K562 (cell line): ENCODE measurements around the gene FBN1. TPM values are rescaled to one million over a fixed set of nuclear protein-coding genes. Genes with fewer than 3 reads are reported as not detected.
A peak's percentile ranks its signal among the peaks of the same experiment; 100 is the strongest.

Experiments used
- DIDO1 ChIP-seq: fragments of 450-650 bp; IDR thresholded peaks from 2 replicates; pipeline ENCODE4 v1.6.1; 2016; ENCODE audit warnings: low read depth, missing biosample characterization, missing genetic modification characterization
- E4F1 ChIP-seq: fragments of 250-450 bp; sonication (Bioruptor Pico); IDR thresholded peaks from 2 replicates; pipeline ENCODE4 v1.5.0; 2021; ENCODE audit warnings: mild to moderate bottlenecking, borderline replicate concordance
- RBM25 ChIP-seq: fragments of 200-400 bp; formaldehyde crosslinking; IDR thresholded peaks from 2 replicates; pipeline ENCODE4 v1.6.1; 2018; ENCODE audit warnings: low read length, low read depth, moderate library complexity; ENCODE audit not compliant: severe bottlenecking
- SREBF1 ChIP-seq: fragments of 150-350 bp; IDR thresholded peaks from 2 replicates; pipeline ENCODE4 v1.6.1; 2014; ENCODE audit warnings: antibody characterized with exemption, low read depth, low read length, borderline replicate concordance
- SRSF7 ChIP-seq: fragments of 200-400 bp; formaldehyde crosslinking; optimal IDR thresholded peaks from 2 replicates; pipeline ENCODE3; 2017; ENCODE audit warnings: mild to moderate bottlenecking, low read depth, low read length
- STAT5A ChIP-seq: IDR thresholded peaks from 2 replicates; pipeline ENCODE4 v1.6.1; 2012; ENCODE audit warnings: low read length, inconsistent platforms, borderline replicate concordance
- THRAP3 ChIP-seq: fragments of 450-650 bp; IDR thresholded peaks from 2 replicates; pipeline ENCODE4 v1.6.1; 2016; ENCODE audit warnings: mild to moderate bottlenecking, inconsistent platforms, borderline replicate concordance
- ZC3H11A ChIP-seq: IDR thresholded peaks from 2 replicates; pipeline ENCODE4 v1.6.1; 2012; ENCODE audit warnings: low read depth, low read length, improper control_type of control experiment
- ZNF592 ChIP-seq: fragments of 450-650 bp; IDR thresholded peaks from 2 replicates; pipeline ENCODE4 v1.6.1; 2017; ENCODE audit warnings: antibody characterized with exemption, mild to moderate bottlenecking
- polyA plus RNA-seq, 8 experiments: library from polyadenylated mRNA; depleted of rRNA in 4 of 8; stranded (reverse) in 5 of 8; unstranded in 3 of 8; fragments of >200 nt; fragmentation: Nextera tagmentation in 2 of 8; fragmentation: Illumina TruSeq in 1 of 8; extraction: Ambion mirVana in 2 of 8; extraction: Trizol in 1 of 8; gene quantifications; 2 replicates each; pipeline versions ENCODE4 v1.2.1 to v1.2.3, GENCODE V29; 2011 to 2014; ENCODE audit warnings: inconsistent platforms in 1 of 8, missing spikeins in 1 of 8
- total RNA-seq, 7 experiments: library from RNA; depleted of rRNA in 6 of 7; stranded (reverse); fragments of >200 nt in 6 of 7; fragmentation: Illumina TruSeq in 2 of 7; extraction: Trizol in 2 of 7; gene quantifications; 2 replicates each; pipeline versions ENCODE4 v1.2.1 to v1.2.3, GENCODE V29; 2011 to 2021; ENCODE audit warnings: low replicate concordance in 1 of 7
- TF ChIP-seq, protein P1 (sequence below): fragments of 250-450 bp; sonication (Bioruptor Pico); IDR thresholded peaks from 2 replicates; pipeline ENCODE4 v1.8.0; 2021; ENCODE audit warnings: borderline replicate concordance, mild to moderate bottlenecking, moderate library complexity; ENCODE audit not compliant: poor library complexity, severe bottlenecking
- TF ChIP-seq, protein P2 (sequence below): fragments of 450-650 bp; IDR thresholded peaks from 2 replicates; pipeline ENCODE4 v1.6.1; 2016; ENCODE audit warnings: mild to moderate bottlenecking
- TF ChIP-seq, protein P3 (sequence below): fragments of 450-650 bp; IDR thresholded peaks from 2 replicates; pipeline ENCODE4 v1.7.0; 2016; ENCODE audit warnings: borderline replicate concordance
- TF ChIP-seq, protein P4 (sequence below): sonication (generic); formaldehyde crosslinking; IDR thresholded peaks from 2 replicates; pipeline ENCODE4 v1.8.1; 2022; ENCODE audit warnings: missing genetic modification reagents

The FBN1 gene
- total and polyA plus RNA-seq, 9 of the 15 experiments (the other 6 are each of a cell fraction or from before 2014, with no cell fraction given) = 0.15 to 1.2 (median 0.60) TPM

- TF ChIP-seq THRAP3 (no peak), RBM25 (no peak), STAT5A (no peak), SREBF1 (no peak), ZC3H11A (no peak), DIDO1 (tag) (no peak), SRSF7 (no peak), ZNF592 (0 out of 2 replicates have a peak, but pooled peaks have one; percentile 33), E4F1 (CRISPR knock-in tag) (no peak)
- TF ChIP-seq, protein P1, sequence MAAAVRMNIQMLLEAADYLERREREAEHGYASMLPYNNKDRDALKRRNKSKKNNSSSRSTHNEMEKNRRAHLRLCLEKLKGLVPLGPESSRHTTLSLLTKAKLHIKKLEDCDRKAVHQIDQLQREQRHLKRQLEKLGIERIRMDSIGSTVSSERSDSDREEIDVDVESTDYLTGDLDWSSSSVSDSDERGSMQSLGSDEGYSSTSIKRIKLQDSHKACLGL (CRISPR knock-in tag) = no peak
- TF ChIP-seq, protein P2, sequence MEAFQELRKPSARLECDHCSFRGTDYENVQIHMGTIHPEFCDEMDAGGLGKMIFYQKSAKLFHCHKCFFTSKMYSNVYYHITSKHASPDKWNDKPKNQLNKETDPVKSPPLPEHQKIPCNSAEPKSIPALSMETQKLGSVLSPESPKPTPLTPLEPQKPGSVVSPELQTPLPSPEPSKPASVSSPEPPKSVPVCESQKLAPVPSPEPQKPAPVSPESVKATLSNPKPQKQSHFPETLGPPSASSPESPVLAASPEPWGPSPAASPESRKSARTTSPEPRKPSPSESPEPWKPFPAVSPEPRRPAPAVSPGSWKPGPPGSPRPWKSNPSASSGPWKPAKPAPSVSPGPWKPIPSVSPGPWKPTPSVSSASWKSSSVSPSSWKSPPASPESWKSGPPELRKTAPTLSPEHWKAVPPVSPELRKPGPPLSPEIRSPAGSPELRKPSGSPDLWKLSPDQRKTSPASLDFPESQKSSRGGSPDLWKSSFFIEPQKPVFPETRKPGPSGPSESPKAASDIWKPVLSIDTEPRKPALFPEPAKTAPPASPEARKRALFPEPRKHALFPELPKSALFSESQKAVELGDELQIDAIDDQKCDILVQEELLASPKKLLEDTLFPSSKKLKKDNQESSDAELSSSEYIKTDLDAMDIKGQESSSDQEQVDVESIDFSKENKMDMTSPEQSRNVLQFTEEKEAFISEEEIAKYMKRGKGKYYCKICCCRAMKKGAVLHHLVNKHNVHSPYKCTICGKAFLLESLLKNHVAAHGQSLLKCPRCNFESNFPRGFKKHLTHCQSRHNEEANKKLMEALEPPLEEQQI = peak; percentile 83
- TF ChIP-seq, protein P3, sequence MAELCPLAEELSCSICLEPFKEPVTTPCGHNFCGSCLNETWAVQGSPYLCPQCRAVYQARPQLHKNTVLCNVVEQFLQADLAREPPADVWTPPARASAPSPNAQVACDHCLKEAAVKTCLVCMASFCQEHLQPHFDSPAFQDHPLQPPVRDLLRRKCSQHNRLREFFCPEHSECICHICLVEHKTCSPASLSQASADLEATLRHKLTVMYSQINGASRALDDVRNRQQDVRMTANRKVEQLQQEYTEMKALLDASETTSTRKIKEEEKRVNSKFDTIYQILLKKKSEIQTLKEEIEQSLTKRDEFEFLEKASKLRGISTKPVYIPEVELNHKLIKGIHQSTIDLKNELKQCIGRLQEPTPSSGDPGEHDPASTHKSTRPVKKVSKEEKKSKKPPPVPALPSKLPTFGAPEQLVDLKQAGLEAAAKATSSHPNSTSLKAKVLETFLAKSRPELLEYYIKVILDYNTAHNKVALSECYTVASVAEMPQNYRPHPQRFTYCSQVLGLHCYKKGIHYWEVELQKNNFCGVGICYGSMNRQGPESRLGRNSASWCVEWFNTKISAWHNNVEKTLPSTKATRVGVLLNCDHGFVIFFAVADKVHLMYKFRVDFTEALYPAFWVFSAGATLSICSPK = no peak
- TF ChIP-seq, protein P4, sequence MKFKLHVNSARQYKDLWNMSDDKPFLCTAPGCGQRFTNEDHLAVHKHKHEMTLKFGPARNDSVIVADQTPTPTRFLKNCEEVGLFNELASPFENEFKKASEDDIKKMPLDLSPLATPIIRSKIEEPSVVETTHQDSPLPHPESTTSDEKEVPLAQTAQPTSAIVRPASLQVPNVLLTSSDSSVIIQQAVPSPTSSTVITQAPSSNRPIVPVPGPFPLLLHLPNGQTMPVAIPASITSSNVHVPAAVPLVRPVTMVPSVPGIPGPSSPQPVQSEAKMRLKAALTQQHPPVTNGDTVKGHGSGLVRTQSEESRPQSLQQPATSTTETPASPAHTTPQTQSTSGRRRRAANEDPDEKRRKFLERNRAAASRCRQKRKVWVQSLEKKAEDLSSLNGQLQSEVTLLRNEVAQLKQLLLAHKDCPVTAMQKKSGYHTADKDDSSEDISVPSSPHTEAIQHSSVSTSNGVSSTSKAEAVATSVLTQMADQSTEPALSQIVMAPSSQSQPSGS (CRISPR knock-in tag) = no peak
Measured at GRCh38 chr15:48590723-48591122, 54.8 kb downstream of the FBN1 start (continued).
